ENCODE data around the gene OPCML.

Gene OPCML

GRCh38 chr11:133024301-133024700 lies 508.0 kb downstream of the OPCML start:
- Histone ChIP-seq H4K20me1 (ENCODE audit: control insufficient read depth, insufficient read depth, low read depth, low read length) (no peaks in the 10 kb centered on the region), H3F3A (ENCODE audit: control insufficient read depth, insufficient read depth) (no peaks in the 10 kb centered on the region), H3K4me1 (ENCODE audit: control insufficient read depth, low read length) (no peaks in the 10 kb centered on the region), H3K36me3 (ENCODE audit: control insufficient read depth, low read length) (no peaks in the 10 kb centered on the region), H3K4me3 (ENCODE audit: low read length) (no peak overlapping the region), H3K27ac (ENCODE audit: low read depth, low read length) (no peak overlapping the region), H3K79me2 (ENCODE audit: control insufficient read depth, low read length) (no peaks in the 10 kb centered on the region), H3K4me2 (ENCODE audit: low read length) (no peak overlapping the region), H3K27me3 (ENCODE audit: control insufficient read depth, low read length) (no peaks in the 10 kb centered on the region), H3K9me3 (ENCODE audit: control insufficient read depth, insufficient read depth, low read length) (no peaks in the 10 kb centered on the region), H3K9me2 (replicated peaks; ENCODE audit: control insufficient read depth, low read length) (no peaks in the 10 kb centered on the region)
- TF ChIP-seq CTCF (IDR thresholded peaks at IDR 0.05; ENCODE audit: low read depth, low read length, poor library complexity, severe bottlenecking) = no peak
- no peak for TF ChIP-seq EZH2phosphoT487 (IDR thresholded peaks at IDR 0.05; ENCODE audit: borderline replicate concordance, low read length)

- no peak overlapping the region for H3K27ac ChIP-seq (ENCODE audit: low read depth, low read length)
- H4K20me1 ChIP-seq (ENCODE audit: control insufficient read depth, insufficient read depth, low read depth, low read length) = no peaks in the 10 kb centered on the region
- H3K4me1 ChIP-seq (ENCODE audit: control insufficient read depth, low read length) = no peaks in the 10 kb centered on the region
- H3K9me2 ChIP-seq (replicated peaks; ENCODE audit: control insufficient read depth, low read length) = no peaks in the 10 kb centered on the region
- TF ChIP-seq EZH2phosphoT487 (IDR thresholded peaks at IDR 0.05; ENCODE audit: borderline replicate concordance, low read length) (no peak), CTCF (IDR thresholded peaks at IDR 0.05; ENCODE audit: low read depth, low read length, poor library complexity, severe bottlenecking) (no peak)
- no peak overlapping the region for H3K4me2 ChIP-seq (ENCODE audit: low read length)
- no peak overlapping the region for H3K4me3 ChIP-seq (ENCODE audit: low read length)
- H3F3A ChIP-seq (ENCODE audit: control insufficient read depth, insufficient read depth) = no peaks in the 10 kb centered on the region
- H3K9me3 ChIP-seq (ENCODE audit: control insufficient read depth, insufficient read depth, low read length) = no peaks in the 10 kb centered on the region
- no peaks in the 10 kb centered on the region for H3K36me3 ChIP-seq (ENCODE audit: control insufficient read depth, low read length)
- H3K79me2 ChIP-seq (ENCODE audit: control insufficient read depth, low read length) = no peaks in the 10 kb centered on the region
- no peaks in the 10 kb centered on the region for H3K27me3 ChIP-seq (ENCODE audit: control insufficient read depth, low read length)
These were observed 509.1 kb downstream of the OPCML start for GRCh38 chr11:133023232-133023631.

GRCh38 chr11:133021553-133021952 lies 510.7 kb downstream of the OPCML start:
- Histone ChIP-seq H3K9me3 (ENCODE audit: control insufficient read depth, insufficient read depth, low read length) (no peaks in the 10 kb centered on the region), H4K20me1 (ENCODE audit: control insufficient read depth, insufficient read depth, low read depth, low read length) (no peaks in the 10 kb centered on the region), H3K4me3 (ENCODE audit: low read length) (no peak overlapping the region), H3K4me1 (ENCODE audit: control insufficient read depth, low read length) (no peaks in the 10 kb centered on the region), H3F3A (ENCODE audit: control insufficient read depth, insufficient read depth) (no peaks in the 10 kb centered on the region), H3K79me2 (ENCODE audit: control insufficient read depth, low read length) (no peaks in the 10 kb centered on the region), H3K9me2 (replicated peaks; ENCODE audit: control insufficient read depth, low read length) (no peaks in the 10 kb centered on the region), H3K27me3 (ENCODE audit: control insufficient read depth, low read length) (no peaks in the 10 kb centered on the region), H3K4me2 (ENCODE audit: low read length) (no peak overlapping the region), H3K27ac (ENCODE audit: low read depth, low read length) (no peak overlapping the region), H3K36me3 (ENCODE audit: control insufficient read depth, low read length) (no peaks in the 10 kb centered on the region)
- TF ChIP-seq CTCF (IDR thresholded peaks at IDR 0.05; ENCODE audit: low read depth, low read length, poor library complexity, severe bottlenecking) (no peak), EZH2phosphoT487 (IDR thresholded peaks at IDR 0.05; ENCODE audit: borderline replicate concordance, low read length) (no peak)

DNA sequence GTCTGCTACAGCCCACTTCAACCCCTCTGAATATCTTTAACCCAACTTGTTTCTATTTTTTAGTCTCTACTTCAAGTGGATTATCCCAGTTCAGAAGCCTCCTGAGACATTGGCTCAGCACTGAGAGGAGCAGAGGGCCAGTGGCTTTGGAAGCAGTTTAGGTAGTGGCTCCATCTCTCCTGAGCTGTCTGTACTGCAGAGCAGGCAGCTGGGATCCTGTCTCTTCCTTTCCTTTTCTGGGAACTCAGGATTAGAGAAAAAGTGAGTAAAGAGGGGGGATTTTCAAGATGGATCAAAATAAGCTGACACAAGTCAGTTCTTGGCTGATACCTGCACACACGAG lies 512.0 kb downstream of the OPCML start:
- Histone ChIP-seq H4K20me1 (ENCODE audit: control insufficient read depth, insufficient read depth, low read depth, low read length) (no peaks in the 10 kb centered on the region), H3K27me3 (ENCODE audit: control insufficient read depth, low read length) (no peaks in the 10 kb centered on the region), H3K79me2 (ENCODE audit: control insufficient read depth, low read length) (no peaks in the 10 kb centered on the region), H3K9me3 (ENCODE audit: control insufficient read depth, insufficient read depth, low read length) (no peaks in the 10 kb centered on the region), H3K4me2 (ENCODE audit: low read length) (no peak overlapping the region), H3K36me3 (ENCODE audit: control insufficient read depth, low read length) (no peaks in the 10 kb centered on the region), H3F3A (ENCODE audit: control insufficient read depth, insufficient read depth) (no peaks in the 10 kb centered on the region), H3K9me2 (replicated peaks; ENCODE audit: control insufficient read depth, low read length) (no peaks in the 10 kb centered on the region), H3K4me3 (ENCODE audit: low read length) (no peak overlapping the region), H3K4me1 (ENCODE audit: control insufficient read depth, low read length) (no peaks in the 10 kb centered on the region), H3K27ac (ENCODE audit: low read depth, low read length) (no peak overlapping the region)
- no peak for TF ChIP-seq CTCF (IDR thresholded peaks at IDR 0.05; ENCODE audit: low read depth, low read length, poor library complexity, severe bottlenecking)
- no peak for TF ChIP-seq EZH2phosphoT487 (IDR thresholded peaks at IDR 0.05; ENCODE audit: borderline replicate concordance, low read length)

Data from DOHH2 (cell line).